SK-N-MC (cell line): ENCODE measurements around the gene MRGPRD.

Experiments
- DNase-seq: peaks from one replicate; pipeline ENCODE4 v3.0.0-alpha.2; 2011; ENCODE audit warnings: low read depth, low spot score
- H3K27ac ChIP-seq: fragments of 200-600 bp; sonication (generic); 2 replicates; pipeline ENCODE4 v1.5.1; 2016; ENCODE audit warnings: mixed run types
- H3K36me3 ChIP-seq: fragments of 200-600 bp; sonication (generic); 2 replicates; pipeline ENCODE4 v1.6.1; 2017; ENCODE audit warnings: antibody characterized with exemption, low read length, mixed read lengths; ENCODE audit not compliant: insufficient read depth
- H3K4me3 ChIP-seq: fragments of 200-600 bp; sonication (generic); 2 replicates; pipeline ENCODE4 v1.5.1; 2016
- H3K9ac ChIP-seq: fragments of 200-600 bp; sonication (generic); 2 replicates; pipeline ENCODE4 v1.8.0; 2017; ENCODE audit warnings: mixed run types, mixed read lengths; ENCODE audit not compliant: insufficient read length
- H3K9me3 ChIP-seq: fragments of 200-600 bp; sonication (generic); 2 replicates; pipeline ENCODE4 v1.6.1; 2017; ENCODE audit warnings: low read depth, mild to moderate bottlenecking, antibody characterized with exemption, low read length, moderate library complexity, mixed read lengths
- EZH2 ChIP-seq: fragments of 200-600 bp; sonication (generic); IDR thresholded peaks from one replicate; pipeline ENCODE4 v1.6.1; 2017; ENCODE audit warnings: antibody characterized with exemption
- FOXP2 ChIP-seq: optimal IDR thresholded peaks from 2 replicates; pipeline ENCODE3; 2011; ENCODE audit warnings: mild to moderate bottlenecking, moderate library complexity; ENCODE audit not compliant: insufficient read depth; ENCODE audit errors: extremely low read length, control extremely low read depth
- POLR2AphosphoS5 ChIP-seq: IDR thresholded peaks from 2 replicates; pipeline ENCODE4 v1.6.1; 2012; ENCODE audit warnings: mild to moderate bottlenecking, low read depth, low read length, borderline replicate concordance

MRGPRD gene

GRCh38 chr11:68980776-68981065 lies at the start of gene MRGPRD:
Gene MRGPRD (minus strand): TSS chr11:68980986. CDS start chr11:68980986, 0 bp downstream.
- Histone ChIP-seq H3K9me3 (peaks cover 5% of the 10 kb centered on the region; the same call in 1 of the 2 replicates), H3K9ac (no peak within 1 kb of the TSS), H3K27ac (no peak within 1 kb of the TSS), H3K4me3 (no peak within 1 kb of the TSS), H3K36me3 (no peaks in the 10 kb centered on the region)
- TF ChIP-seq FOXP2: no peak
- no peak for TF ChIP-seq POLR2AphosphoS5
- TF ChIP-seq EZH2: no peak
- DNase-seq: no peak

GRCh38 chr11:69030301-69030700 lies 49.5 kb upstream of the MRGPRD start:
- H3K9ac ChIP-seq: peak overlapping the region; percentile 66
- TF ChIP-seq EZH2: no peak
- peak overlapping the region; percentile 14 for H3K4me3 ChIP-seq
- no peaks in the 10 kb centered on the region for H3K9me3 ChIP-seq
- H3K36me3 ChIP-seq: no peaks in the 10 kb centered on the region
- DNase-seq: no peak
- H3K27ac ChIP-seq: peak overlapping the region; percentile 79

- no peak for DNase-seq
- H3K9me3 ChIP-seq: no peaks in the 10 kb centered on the region
- no peak overlapping the region for H3K9ac ChIP-seq
- no peak for TF ChIP-seq FOXP2
- no peak for TF ChIP-seq POLR2AphosphoS5
- TF ChIP-seq EZH2: no peak
- no peak overlapping the region for H3K4me3 ChIP-seq
- no peak overlapping the region for H3K27ac ChIP-seq
- H3K36me3 ChIP-seq: no peaks in the 10 kb centered on the region
Observed at GRCh38 chr11:69027704-69028372, 47.1 kb upstream of the MRGPRD start.

GRCh38 chr11:69024509-69024908 lies 43.7 kb upstream of the MRGPRD start:
- H3K9ac ChIP-seq: no peak overlapping the region
- H3K9me3 ChIP-seq: no peaks in the 10 kb centered on the region
- H3K36me3 ChIP-seq: no peaks in the 10 kb centered on the region
- no peak overlapping the region for H3K27ac ChIP-seq
- no peak overlapping the region for H3K4me3 ChIP-seq
- no peak for DNase-seq
- TF ChIP-seq POLR2AphosphoS5 (no peak), FOXP2 (no peak), EZH2 (no peak)

GRCh38 chr11:69022260-69022659 lies 41.5 kb upstream of the MRGPRD start:
- H3K4me3 ChIP-seq: no peak overlapping the region
- no peak for DNase-seq
- TF ChIP-seq EZH2 (no peak), POLR2AphosphoS5 (no peak), FOXP2 (no peak)
- H3K27ac ChIP-seq: no peak overlapping the region
- H3K9ac ChIP-seq: no peak overlapping the region
- no peaks in the 10 kb centered on the region for H3K9me3 ChIP-seq
- no peaks in the 10 kb centered on the region for H3K36me3 ChIP-seq

GRCh38 chr11:69018924-69019323 lies 38.1 kb upstream of the MRGPRD start:
- TF ChIP-seq EZH2 (no peak), POLR2AphosphoS5 (no peak), FOXP2 (no peak)
- no peaks in the 10 kb centered on the region for H3K9me3 ChIP-seq
- no peak overlapping the region for H3K4me3 ChIP-seq
- no peak for DNase-seq
- no peaks in the 10 kb centered on the region for H3K36me3 ChIP-seq
- H3K9ac ChIP-seq: no peak overlapping the region
- no peak overlapping the region for H3K27ac ChIP-seq

- Histone ChIP-seq H3K9me3 (no peaks in the 10 kb centered on the region), H3K9ac (no peak overlapping the region), H3K4me3 (no peak overlapping the region), H3K36me3 (no peaks in the 10 kb centered on the region), H3K27ac (no peak overlapping the region)
- DNase-seq: no peak
- TF ChIP-seq FOXP2 (no peak), POLR2AphosphoS5 (no peak), EZH2 (no peak)
Observed at GRCh38 chr11:69017951-69018350, 37.2 kb upstream of the MRGPRD start.

GRCh38 chr11:69014898-69015549 lies 34.2 kb upstream of the MRGPRD start:
- no peak overlapping the region for H3K4me3 ChIP-seq
- no peak for DNase-seq
- TF ChIP-seq EZH2 (no peak), FOXP2 (no peak), POLR2AphosphoS5 (no peak)
- no peaks in the 10 kb centered on the region for H3K36me3 ChIP-seq
- H3K9me3 ChIP-seq: no peaks in the 10 kb centered on the region
- 0 out of 2 replicates have a peak overlapping the region, but pooled peaks have one; percentile 71 for H3K27ac ChIP-seq
- no peak overlapping the region for H3K9ac ChIP-seq
